ENCODE results near the gene HP.

DNA sequence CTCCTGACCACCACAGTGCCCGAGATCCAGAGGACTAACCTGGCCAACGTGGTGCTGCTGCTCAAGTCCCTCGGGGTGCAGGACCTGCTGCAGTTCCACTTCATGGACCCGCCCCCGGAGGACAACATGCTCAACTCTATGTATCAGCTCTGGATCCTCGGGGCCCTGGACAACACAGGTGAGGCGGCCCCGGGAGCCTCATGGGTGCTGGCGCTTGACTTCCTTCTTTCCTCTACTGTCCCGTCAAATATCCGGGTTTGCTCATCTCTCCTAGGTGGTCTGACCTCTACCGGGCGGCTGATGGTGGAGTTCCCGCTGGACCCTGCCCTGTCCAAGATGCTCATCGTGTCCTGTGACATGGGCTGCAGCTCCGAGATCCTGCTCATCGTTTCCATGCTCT lies 53.1 kb downstream of the HP start:
- TF ChIP-seq CTCF (conservative IDR thresholded peaks at IDR 0.05 in 1 of 2, IDR thresholded peaks at IDR 0.05 in 1 of 2; ENCODE audit: extremely low read depth in 1 of 2, insufficient read depth in 1 of 2, low read depth in 1 of 2, low read length in 2 of 2) (no peak), EZH2 (IDR thresholded peaks at IDR 0.05; ENCODE audit: borderline replicate concordance, low read length) (no peak)
